Hepatocyte (in vitro differentiated cells): ENCODE data around the gene SRSF7. TPM values are rescaled to one million over a fixed set of nuclear protein-coding genes. Genes with fewer than 3 reads are reported as not detected.
A peak's percentile ranks its signal among the peaks of the same experiment; 100 is the strongest.

Experiments used
- DNase-seq: peaks from one replicate; pipeline ENCODE4 v3.0.0-alpha.2; 2016; ENCODE audit warnings: low spot score
- H2AFZ ChIP-seq: fragments of 200-600 bp; sonication (generic); 2 replicates; pipeline ENCODE4 v1.6.0; 2016; ENCODE audit warnings: antibody characterized with exemption, mild to moderate bottlenecking
- H3K27ac ChIP-seq: fragments of 200-600 bp; sonication (generic); 2 replicates; pipeline ENCODE4 v1.5.1; 2016; ENCODE audit warnings: mild to moderate bottlenecking
- H3K27me3 ChIP-seq: fragments of 200-600 bp; sonication (generic); 2 replicates; pipeline ENCODE4 v1.6.1; 2016
- H3K36me3 ChIP-seq: fragments of 200-600 bp; sonication (generic); replicated peaks from 2 replicates; pipeline ENCODE4 v1.5.1; 2016; ENCODE audit warnings: low read depth; ENCODE audit not compliant: insufficient read depth
- H3K4me1 ChIP-seq: fragments of 200-600 bp; sonication (generic); 2 replicates; pipeline ENCODE4 v1.5.1; 2016; ENCODE audit warnings: mild to moderate bottlenecking, moderate library complexity; ENCODE audit not compliant: insufficient read depth
- H3K4me2 ChIP-seq: fragments of 200-600 bp; sonication (generic); 2 replicates; pipeline ENCODE4 v1.6.0; 2016
- H3K4me3 ChIP-seq: fragments of 200-600 bp; sonication (generic); 2 replicates; pipeline ENCODE4 v1.5.1; 2016; ENCODE audit warnings: mild to moderate bottlenecking
- H3K79me2 ChIP-seq: fragments of 200-600 bp; sonication (generic); 2 replicates; pipeline ENCODE4 v1.6.0; 2017; ENCODE audit warnings: mild to moderate bottlenecking
- H3K9me2 ChIP-seq: fragments of 200-600 bp; sonication (generic); replicated peaks from 2 replicates; pipeline ENCODE4 v1.6.0; 2017; ENCODE audit warnings: mild to moderate bottlenecking; ENCODE audit not compliant: insufficient read depth
- H3K9me3 ChIP-seq: fragments of 200-600 bp; sonication (generic); 2 replicates; pipeline ENCODE4 v1.5.1; 2016; ENCODE audit warnings: low read depth, mild to moderate bottlenecking
- H4K20me1 ChIP-seq: fragments of 200-600 bp; sonication (generic); 2 replicates; pipeline ENCODE4 v1.6.0; 2016; ENCODE audit warnings: mild to moderate bottlenecking; ENCODE audit not compliant: insufficient read depth, poor library complexity, severe bottlenecking
- CTCF ChIP-seq: fragments of 200-600 bp; sonication (generic); IDR thresholded peaks from 2 replicates; pipeline ENCODE4 v1.5.1; 2016; ENCODE audit warnings: antibody characterized with exemption, mild to moderate bottlenecking; ENCODE audit not compliant: poor library complexity
- EZH2 ChIP-seq: fragments of 200-600 bp; sonication (generic); IDR thresholded peaks from 2 replicates; pipeline ENCODE4 v1.6.1; 2016; ENCODE audit warnings: antibody characterized with exemption, mild to moderate bottlenecking, borderline replicate concordance
- EZH2phosphoT487 ChIP-seq: fragments of 200-600 bp; sonication (generic); IDR thresholded peaks from one replicate; pipeline ENCODE4 v1.6.1; 2018; ENCODE audit warnings: antibody characterized with exemption, mild to moderate bottlenecking, low read depth, moderate library complexity; ENCODE audit not compliant: unreplicated experiment, severe bottlenecking
- WGBS: methylation state at CpG from one replicate; pipeline ENCODE4 v1.1.6; 2016; ENCODE audit warnings: low lambda C conversion rate; ENCODE audit errors: missing lambda C conversion rate; 5-methylcytosine and 5-hydroxymethylcytosine counted together
- polyA plus RNA-seq: library from polyadenylated mRNA; unstranded; fragments of >200 nt; fragmentation: Nextera tagmentation; extraction: Ambion mirVana; gene quantifications from 2 replicates; pipeline ENCODE4 v1.2.1, GENCODE V29; 2016
- total RNA-seq: library from RNA; depleted of rRNA; stranded (reverse); fragments of >200 nt; gene quantifications from 2 replicates; pipeline ENCODE4 v1.2.3, GENCODE V29; 2014

SRSF7 gene
- total and polyA plus RNA-seq, 2 experiments from 2014 or later = 113 to 147 TPM

DNA sequence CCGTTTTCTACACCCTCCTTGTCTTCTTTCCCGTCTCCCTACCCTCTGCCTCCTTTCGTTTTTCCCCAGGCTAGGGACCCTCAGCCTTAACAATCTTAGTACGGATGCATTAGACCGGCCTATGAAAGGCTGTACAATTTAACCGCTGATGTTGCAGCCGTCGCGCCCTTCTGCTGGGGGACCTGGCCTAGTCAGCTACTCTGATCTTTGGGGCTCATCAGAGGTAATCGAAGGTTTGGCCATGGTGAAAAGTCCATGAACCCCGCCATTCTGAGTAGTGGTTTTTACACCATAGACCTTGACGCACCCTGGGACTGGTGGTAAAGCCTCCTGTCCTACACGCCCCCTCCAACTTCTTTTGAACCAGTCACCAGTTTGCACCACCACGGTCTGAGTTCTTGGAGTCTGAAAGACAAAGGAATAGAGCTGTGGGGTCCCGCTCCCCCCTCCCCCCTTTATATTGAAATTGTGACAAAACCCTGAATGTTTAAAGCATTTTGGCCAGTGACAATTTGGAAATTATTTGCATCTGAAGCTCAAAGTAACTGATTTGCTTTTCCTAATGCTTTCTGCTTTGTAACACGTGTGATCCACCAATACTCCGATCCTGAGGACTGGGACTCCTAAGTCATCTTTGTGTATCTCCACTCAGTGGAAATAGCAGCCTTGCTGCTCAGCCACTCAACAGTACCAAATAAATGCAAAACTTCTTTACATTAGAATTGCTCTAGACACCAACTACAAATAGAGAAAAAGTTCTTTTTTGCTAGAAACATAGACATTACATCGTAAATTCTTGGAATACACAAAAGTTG is 642 bp upstream of the SRSF7 start:
- Histone ChIP-seq H3K27ac (peak overlapping the region; percentile 96), H2AFZ (peak overlapping the region; percentile 79), H3K9me2 (no peaks in the 10 kb centered on the region), H4K20me1 (peaks cover 36% of the 10 kb centered on the region), H3K27me3 (no peaks in the 10 kb centered on the region), H3K9me3 (no peaks in the 10 kb centered on the region), H3K4me1 (peaks cover 34% of the 10 kb centered on the region), H3K79me2 (peaks cover 39% of the 10 kb centered on the region), H3K36me3 (peaks cover 4% of the 10 kb centered on the region), H3K4me2 (peak overlapping the region; percentile 79), H3K4me3 (peak overlapping the region; percentile 22)
- no peak for TF ChIP-seq EZH2phosphoT487
- TF ChIP-seq CTCF = no peak
- no peak for TF ChIP-seq EZH2
- 15% methylated on average over 16 of the region's 18 CpGs for WGBS
- peak; percentile 50 for DNase-seq

DNA sequence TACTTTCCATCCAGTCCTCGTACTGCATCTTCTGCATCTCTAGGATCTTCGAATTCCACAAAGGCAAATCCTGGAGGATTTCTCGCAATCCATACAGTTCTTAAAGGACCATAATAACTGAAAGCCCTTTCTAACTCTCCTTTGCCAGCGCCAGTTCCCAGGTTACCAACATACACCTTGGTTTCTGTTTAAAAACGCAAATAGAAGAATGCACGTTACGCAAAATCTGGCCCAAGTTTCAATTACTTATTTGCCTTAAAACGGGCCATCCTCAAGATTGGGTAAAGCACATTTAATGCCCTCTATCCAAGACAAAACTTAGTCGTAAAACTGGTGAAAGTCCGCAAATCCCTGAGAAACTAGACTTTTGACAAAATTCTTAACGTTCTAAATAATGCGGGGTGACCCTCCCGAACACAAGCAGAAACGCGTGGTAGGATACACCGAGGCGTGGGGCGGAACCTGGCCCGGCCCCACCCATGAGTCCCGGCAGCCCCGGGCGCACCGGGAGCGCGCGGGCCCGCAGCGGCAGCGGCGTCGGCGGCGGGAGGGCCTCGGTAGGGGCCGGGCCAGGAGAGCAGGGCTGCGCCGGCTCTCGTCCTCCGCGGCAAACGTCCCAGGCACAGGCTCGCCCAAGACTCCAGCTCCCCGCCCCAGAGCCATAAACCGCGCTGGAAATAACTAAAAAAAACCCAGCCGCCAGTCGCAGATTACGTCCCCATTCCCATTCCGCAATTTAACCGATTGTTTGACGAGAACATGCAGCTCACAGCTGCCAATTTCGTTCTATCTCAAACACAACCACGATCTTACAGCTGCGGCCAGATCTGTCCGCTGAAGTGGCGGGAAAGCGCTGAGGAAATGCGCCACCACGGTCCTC is 910 bp downstream of the SRSF7 start:
- peaks cover 54% of the 10 kb centered on the region for H3K79me2 ChIP-seq
- TF ChIP-seq CTCF (no peak), EZH2phosphoT487 (no peak), EZH2 (no peak)
- H3K4me3 ChIP-seq = peak overlapping the region; percentile 70
- peaks cover 37% of the 10 kb centered on the region for H3K4me1 ChIP-seq
- H3K9me3 ChIP-seq = no peaks in the 10 kb centered on the region
- WGBS = under 1% methylated on average over 57 of the region's 59 CpGs
- peak; percentile 82 for DNase-seq
- H3K4me2 ChIP-seq = peak overlapping the region; percentile 84
- H3K9me2 ChIP-seq = no peaks in the 10 kb centered on the region
- peak overlapping the region; percentile 95 for H3K27ac ChIP-seq
- peaks cover 48% of the 10 kb centered on the region for H4K20me1 ChIP-seq
- no peaks in the 10 kb centered on the region for H3K27me3 ChIP-seq
- H3K36me3 ChIP-seq = peaks cover 11% of the 10 kb centered on the region
- H2AFZ ChIP-seq = peak overlapping the region; percentile 85

- Histone ChIP-seq H4K20me1 (peaks cover 48% of the 10 kb centered on the region), H3K4me2 (peak overlapping the region; percentile 84), H3K36me3 (peaks cover 11% of the 10 kb centered on the region), H3K9me3 (no peaks in the 10 kb centered on the region), H3K4me1 (peaks cover 37% of the 10 kb centered on the region), H3K79me2 (peaks cover 60% of the 10 kb centered on the region), H2AFZ (no peak overlapping the region), H3K9me2 (no peaks in the 10 kb centered on the region), H3K27ac (no peak overlapping the region), H3K4me3 (peak overlapping the region; percentile 70), H3K27me3 (no peaks in the 10 kb centered on the region)
- 71% methylated on average over 26 of the region's 26 CpGs for WGBS
- no peak for DNase-seq
- no peak for TF ChIP-seq EZH2phosphoT487
- no peak for TF ChIP-seq CTCF
- no peak for TF ChIP-seq EZH2
These were observed 2.0 kb downstream of the SRSF7 start for GRCh38 chr2:38748943-38749804.
